GM19467 (cell line): ENCODE measurements around the gene MFGE8.
"Not testable (repeated sequence)": the region's sequence is repeated elsewhere in the genome, so short reads cannot be mapped to it uniquely, and the experiment has no call there.

ENCODE experiments used
- ATAC-seq: cut with Tn5 transposase; IDR thresholded peaks from one replicate; pipeline ENCODE4 v1.9.1; 2021; ENCODE audit warnings: mild to moderate bottlenecking, moderate library complexity; ENCODE audit not compliant: unreplicated experiment

Gene MFGE8, protein sequence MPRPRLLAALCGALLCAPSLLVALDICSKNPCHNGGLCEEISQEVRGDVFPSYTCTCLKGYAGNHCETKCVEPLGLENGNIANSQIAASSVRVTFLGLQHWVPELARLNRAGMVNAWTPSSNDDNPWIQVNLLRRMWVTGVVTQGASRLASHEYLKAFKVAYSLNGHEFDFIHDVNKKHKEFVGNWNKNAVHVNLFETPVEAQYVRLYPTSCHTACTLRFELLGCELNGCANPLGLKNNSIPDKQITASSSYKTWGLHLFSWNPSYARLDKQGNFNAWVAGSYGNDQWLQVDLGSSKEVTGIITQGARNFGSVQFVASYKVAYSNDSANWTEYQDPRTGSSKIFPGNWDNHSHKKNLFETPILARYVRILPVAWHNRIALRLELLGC

DNA sequence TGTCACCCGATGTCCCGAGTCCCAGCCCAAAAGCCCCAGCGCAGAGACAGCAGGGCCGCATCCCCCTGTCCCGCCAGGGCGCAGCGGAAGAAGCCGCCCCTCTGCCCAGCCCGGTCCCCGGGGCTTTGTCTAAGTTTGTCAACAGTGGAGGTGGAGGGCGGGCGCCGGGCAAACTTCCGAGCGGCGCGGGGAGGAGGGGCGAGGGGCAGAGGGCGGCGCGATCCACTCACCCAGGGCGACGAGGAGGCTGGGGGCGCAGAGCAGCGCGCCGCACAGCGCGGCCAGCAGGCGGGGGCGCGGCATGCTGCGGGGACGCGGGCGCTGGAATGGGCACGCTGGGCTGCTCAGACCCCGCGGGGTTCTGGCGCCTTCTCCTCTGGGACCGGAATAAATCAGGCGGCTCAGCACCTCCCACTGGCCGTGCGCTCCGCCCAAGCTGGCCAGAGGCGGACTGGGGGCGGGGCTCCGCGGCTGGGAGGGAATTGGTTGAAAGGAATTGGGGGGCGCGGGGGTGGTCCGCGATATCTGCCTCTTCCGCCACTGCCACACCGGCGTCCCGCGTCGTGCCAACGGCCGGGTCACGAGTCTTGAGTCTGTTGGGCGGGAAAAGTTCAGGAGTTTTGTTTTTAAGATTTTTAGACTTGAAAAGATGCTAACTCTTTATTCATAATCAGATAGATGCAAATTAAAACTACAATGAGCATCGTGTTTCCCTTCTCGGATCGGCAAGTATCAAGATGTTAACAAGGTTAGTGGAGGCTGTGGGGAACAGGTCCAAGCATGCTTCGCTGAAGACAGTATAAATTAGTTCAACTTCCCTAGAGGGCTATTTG, at the start of gene MFGE8:
Gene MFGE8 (minus strand): TSS at position 363 of the 833 bp plus-strand sequence. CDS start 60 bp downstream, at position 303.
- peak; percentile 85 for ATAC-seq

GRCh38 chr15:88959445-88959844, 46.3 kb upstream of the MFGE8 start:
- ATAC-seq: no peak

GRCh38 chr15:88956906-88957305, 43.7 kb upstream of the MFGE8 start:
- ATAC-seq: no peak

DNA sequence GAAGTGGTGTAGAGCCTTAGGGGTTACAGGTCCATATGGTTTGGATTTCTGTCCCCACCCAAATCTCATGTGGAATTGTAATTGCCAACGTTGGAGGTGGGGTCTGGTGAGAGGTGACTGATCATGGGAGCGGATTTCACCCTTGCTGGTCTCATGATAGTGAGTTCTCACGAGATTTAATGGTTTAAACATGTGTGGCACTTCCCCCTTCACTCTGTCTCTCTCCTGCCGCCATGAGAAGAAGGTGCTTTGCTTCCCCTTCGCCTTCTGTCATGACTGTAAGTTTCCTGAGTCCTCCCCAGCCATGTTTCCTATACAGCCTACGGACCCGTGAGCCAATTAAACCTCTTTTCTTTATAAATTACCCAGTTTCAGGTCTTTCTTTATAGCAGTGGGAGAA, 43.1 kb upstream of the MFGE8 start:
- ATAC-seq: no peak

DNA sequence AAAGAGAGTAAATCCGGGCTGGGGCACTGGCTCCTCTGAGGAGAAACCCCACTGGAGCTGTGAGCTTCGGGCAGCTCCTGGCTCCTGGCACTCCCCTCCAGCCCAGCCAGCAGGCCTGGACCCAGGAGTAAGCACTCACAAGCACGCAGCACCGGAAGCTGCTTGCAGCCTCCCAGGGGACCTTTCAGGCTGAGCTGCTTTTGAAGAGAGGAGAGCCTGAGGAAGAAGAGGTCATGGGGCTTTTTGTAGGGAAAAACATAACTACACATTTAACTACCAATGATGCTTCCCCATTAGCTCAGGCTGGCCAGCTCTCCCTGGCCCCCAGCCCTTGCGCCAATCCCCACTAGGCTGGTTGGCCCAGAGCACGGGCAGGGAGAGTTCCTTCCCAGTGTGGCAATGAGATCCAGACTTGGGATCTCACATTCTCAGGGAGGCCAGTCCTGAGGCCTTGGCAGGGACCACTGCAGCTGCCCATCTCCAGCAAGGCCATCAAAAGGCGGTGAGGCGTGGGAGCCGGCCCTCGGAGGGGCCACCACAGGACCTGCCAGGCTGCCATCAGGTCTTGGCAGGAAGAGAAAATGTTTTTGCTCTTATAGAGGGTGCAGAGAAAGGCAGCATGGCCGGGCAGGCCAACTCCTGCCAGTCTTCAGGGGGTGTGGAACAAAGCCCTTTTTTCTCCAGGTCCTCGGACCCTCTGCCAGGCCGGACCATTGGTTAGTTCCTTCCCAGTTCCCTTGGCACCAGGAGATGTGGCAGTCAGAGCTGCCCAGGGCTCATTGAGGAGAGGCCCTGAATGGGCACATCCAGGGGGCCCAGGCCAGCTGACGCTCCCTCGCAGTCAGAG, 41.5 kb upstream of the MFGE8 start:
- no peak for ATAC-seq

- no peak for ATAC-seq
Observed at GRCh38 chr15:88950600-88951160, 37.5 kb upstream of the MFGE8 start.

- ATAC-seq: peak; percentile 65
Observed at GRCh38 chr15:88949734-88950400, 36.7 kb upstream of the MFGE8 start.

DNA sequence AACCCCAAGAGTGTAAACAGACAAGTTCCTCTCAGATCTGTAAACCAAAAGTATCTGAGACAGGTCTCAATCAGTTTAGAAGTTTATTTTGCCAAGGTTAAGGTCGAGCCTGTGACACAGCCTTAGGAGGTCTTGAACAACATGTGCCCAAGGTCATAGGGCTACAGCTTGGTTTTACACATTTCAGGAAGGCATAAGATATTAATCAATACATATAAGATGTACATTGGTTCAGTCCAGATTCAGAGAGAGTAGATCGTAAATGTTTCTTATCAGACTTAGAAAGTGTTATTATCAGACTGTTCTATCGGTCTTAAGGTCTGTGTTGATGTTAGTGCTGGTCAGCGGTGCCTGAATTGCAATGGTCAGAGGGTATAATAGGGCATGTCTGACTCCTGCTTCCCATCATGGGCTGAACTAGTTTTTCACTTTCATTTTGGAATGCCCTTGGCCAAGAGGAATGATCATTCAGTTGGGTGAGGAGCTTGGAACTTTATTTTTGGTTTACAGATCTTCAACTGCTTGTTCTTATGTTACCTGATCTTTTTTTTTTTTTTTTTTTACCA, 27.0 kb upstream of the MFGE8 start:
- no peak for ATAC-seq

- no peak for ATAC-seq
Observed at GRCh38 chr15:88939486-88939806, 26.3 kb upstream of the MFGE8 start.

DNA sequence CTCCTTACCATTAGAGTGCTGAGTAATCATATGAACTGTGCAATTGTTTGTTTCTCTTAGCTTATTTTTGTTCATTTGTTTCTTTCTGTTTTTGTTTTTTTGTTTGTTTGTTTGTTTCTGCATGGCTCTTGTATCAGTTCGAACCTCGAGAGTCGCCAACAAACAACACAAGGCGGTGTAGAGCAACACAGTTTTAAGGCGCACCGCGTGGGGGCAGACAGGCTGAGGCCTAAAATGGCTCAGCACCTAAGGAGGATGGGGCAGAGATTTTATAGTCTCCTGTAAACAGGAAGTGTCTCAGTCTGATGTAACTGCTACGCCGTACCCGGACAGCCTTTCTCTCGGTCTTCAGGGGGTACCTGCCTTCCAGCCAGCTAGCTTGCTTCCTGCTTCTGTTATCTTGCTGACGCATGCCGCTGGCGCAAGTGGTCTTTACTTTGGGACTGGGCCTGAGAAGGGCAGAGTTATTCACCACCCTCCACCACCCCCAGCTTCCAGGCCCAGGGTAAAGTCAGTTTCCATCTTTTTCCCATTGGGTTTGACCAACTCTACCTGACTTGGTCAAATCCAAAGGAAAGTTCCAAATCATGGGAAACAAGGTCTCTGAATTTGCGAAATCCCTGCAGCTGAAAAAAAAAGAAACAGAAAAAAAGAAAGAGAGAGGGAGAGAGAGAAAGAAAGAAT, 25.8 kb upstream of the MFGE8 start:
- ATAC-seq: no peak

DNA sequence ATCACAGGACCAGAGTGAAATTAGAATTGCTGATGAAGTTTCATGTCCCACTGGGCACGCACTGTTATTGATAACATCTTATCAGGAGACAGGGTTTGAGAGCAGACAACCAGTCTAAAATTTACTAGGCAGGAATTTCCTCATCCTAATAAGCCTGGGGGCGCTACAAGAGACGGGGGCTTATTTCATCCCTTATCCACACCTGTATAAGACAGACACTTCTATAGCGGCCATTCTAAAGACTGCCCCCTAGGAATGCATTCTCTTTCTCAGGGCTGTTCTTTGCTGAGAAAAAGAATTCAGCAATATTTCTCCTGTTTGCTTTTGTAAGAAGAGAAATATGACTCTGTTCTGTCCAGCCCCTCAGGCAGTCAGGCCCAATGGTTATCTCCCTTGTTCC, 21.3 kb upstream of the MFGE8 start:
- not testable (repeated sequence) for ATAC-seq

GRCh38 chr15:88932875-88933330, 19.7 kb upstream of the MFGE8 start:
- no peak for ATAC-seq

GRCh38 chr15:88932271-88932874, 19.2 kb upstream of the MFGE8 start:
- no peak for ATAC-seq

GRCh38 chr15:88930579-88930978, 17.4 kb upstream of the MFGE8 start:
- no peak for ATAC-seq

- ATAC-seq: not testable (repeated sequence)
Observed at GRCh38 chr15:88929358-88930098, 16.3 kb upstream of the MFGE8 start.

DNA sequence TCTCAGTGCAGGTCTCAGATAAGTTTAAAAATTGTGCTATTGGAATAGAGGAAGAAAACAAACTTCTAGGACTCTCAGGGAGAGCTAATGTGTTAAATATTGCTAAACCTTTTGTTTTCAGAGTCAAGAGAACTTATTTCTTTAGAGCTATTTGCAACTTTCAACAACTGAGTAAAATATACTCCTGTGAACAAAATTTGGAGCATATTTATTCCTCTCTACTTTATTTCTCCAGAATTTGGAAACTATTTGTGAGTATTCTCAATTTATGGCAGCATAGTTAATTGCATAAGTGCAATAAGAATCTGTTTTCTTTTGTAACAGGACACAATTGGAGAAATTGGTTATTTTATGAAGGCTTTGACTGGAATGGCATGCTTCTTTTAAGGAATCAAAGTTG, 15.0 kb upstream of the MFGE8 start:
- not testable (repeated sequence) for ATAC-seq

DNA sequence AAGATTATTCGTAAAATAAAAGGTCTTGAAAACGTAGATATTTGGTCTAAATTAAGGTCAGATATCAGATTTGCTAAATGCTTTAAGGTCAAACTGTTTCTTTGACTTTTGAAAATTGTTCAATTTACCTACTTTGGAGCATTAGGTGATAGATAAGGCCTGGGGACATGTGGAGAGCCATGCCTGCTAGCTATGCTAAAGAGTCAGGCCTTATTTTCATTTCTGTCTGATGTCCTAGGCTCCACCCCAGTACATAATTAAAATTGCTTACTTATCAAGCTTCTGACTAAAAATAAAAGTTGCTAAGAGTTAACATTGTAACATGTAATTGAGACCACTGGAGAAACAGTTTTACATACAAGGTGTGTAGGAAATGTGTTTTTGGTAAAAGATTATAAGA, 12.5 kb upstream of the MFGE8 start:
- not testable (repeated sequence) for ATAC-seq

- not testable (repeated sequence) for ATAC-seq
Observed at GRCh38 chr15:88920892-88921435, 7.8 kb upstream of the MFGE8 start.
